TTC549 (cell line): ENCODE measurements around the gene THRB.

Source experiments
- FAIRE-seq: peaks from 2 replicates; lab custom pipeline; 2012; peaks lifted over from hg19 to GRCh38; lab: Jason Lieb, UNC

The THRB gene

DNA sequence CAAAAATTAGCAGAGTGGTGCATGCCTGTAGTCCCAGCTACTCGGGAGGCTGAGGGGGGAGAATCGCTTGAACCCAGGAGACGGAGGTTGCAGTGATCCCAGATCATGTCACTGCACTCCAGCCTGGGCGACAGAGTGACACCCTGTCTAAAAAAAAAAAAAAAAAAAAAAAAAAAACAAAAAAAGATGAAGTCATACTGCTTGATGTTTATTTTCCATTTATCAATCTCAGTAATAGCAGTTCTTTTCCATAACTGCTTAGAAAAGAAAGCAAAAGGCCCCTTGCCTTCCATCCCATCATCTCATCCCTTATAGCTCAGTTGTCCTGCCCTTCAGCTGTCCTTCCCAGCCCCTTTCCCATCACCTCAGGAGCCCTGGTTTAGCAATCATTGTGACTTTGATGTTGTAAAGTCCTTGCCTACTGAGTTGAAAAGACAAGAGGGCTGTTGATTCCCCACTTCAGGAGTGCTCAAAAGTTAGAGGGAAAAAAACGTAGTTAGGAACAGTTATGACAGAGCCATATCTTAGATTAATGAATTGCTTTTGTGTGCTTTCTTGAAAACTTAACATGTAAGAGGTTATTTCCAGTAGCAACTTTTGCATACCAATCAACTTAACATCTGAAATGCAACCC lies 18.0 kb upstream of the THRB start:
- FAIRE-seq, result no peak

DNA sequence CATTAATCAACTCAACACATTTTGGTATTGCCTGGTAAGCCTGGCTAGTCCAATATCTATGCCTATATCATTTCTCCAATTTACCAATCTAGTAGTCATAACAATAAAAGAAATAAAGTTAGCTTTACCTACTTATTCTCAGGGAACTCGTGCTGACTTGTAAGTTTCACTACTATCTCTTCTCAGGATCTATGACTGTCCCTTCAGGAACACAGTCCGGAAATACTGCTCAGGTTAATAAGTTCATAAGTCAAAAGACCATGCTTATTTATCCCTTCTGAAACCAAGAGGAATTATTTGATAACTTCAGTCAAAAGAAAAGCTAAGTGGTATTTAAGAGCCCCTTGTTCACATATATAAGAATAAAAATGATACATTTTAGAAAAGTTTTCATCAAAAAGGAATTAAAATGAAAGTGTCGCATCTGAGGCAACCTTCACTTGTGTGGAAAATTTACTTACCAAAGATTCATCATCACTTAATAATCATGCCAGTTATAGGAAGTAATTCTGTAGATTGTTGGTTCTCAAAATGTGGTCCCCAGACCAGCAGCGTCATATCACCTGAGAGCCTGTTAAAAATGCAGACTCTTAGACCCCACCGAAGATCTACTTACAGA lies 15.5 kb upstream of the THRB start:
- FAIRE-seq, result no peak

DNA sequence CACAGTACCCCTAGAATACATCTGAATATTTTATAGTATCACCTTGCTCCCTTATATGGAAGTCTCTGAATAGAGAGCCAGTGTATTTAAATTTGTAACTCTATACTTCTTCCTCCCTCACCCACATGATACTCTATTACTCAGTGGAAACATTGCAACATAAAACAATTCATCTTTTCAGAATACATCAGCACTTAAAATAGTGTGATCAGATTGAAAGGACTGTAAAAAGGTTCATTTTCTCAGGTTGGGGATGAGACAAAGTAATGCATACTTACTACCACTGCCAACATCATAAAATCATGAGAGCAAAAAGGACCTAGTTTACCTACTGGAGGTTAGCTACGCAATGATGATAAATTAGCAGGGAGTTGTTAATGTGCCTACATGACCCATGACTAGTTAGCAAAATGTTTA lies 13.8 kb upstream of the THRB start:
- no peak for FAIRE-seq

DNA sequence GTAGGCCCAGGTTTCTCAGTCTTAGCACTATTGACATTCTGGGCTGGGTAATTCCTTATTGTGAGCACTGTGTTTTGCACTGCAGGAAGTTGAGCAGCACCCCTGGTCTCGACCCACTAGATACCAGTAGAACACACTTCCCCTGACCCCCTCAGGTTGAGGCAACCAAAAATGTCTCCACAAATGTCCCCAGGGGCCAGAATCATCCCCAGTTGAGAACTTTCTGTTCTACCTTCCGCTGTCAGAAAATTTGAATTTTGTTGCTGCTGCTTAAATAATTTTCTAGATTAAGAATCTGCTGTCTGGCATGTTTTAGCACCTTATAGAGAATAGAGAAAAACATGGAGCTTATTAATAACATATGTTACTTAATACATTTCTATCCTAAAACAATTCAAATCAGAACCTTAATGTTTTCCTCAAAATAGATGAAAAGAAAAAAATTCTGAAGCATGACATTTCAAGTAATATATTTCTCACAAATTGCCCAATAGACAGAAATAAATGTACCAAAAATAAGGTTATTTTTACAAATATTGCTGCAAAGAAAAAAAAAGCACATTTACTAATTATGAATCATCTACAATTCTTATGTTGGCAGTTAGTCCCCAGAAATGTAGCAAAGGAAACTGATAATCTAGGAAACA lies 13.2 kb upstream of the THRB start:
- no peak for FAIRE-seq

- no peak for FAIRE-seq
These were observed 12.5 kb upstream of the THRB start for GRCh38 chr3:24506966-24507775.

DNA sequence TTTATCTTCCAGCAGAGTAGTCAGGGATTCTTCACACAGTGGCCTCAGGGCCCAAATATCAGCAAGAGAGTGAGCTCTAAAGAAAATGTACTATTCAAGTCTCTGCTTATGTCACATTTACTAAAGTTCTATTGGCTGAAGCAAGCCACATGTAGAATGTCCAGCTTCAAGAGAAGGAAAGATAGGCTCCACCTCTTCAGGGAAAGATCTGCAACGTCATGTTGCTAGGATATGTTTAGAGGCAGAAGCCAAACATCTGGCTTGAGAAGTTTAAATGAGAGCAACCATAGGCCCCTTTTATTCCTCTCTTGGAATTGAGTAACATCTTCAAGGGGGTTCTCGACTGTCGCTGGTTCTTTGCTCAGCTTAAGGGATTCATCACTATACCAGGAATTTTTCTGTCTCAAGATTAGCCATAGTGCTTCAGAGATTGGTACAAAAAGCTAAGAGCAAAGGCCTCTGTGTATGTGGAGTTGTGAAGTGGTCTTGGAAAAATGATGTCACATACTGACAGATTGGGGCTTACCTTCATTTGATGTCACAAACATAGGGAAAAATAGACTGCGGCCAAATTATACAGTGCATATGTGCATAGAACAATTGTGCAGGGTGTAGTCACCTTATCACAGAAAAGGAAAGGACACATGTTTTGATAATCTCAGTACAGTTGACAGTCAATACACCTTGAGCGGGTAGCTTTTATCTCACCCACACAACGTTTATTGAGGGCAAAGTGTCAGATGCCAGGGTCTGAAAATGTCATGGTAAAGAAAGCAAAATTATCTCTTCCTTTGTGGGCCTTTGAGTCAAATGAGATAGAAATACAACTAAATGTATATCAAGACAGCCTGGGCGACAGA lies 11.3 kb upstream of the THRB start:
- FAIRE-seq, result no peak

GRCh38 chr3:24504772-24505171 lies 10.1 kb upstream of the THRB start:
- no peak for FAIRE-seq

- no peak for FAIRE-seq
These were observed 9.0 kb upstream of the THRB start for GRCh38 chr3:24503616-24504113.

- FAIRE-seq, result no peak
These were observed 8.0 kb upstream of the THRB start for GRCh38 chr3:24502690-24503089.

DNA sequence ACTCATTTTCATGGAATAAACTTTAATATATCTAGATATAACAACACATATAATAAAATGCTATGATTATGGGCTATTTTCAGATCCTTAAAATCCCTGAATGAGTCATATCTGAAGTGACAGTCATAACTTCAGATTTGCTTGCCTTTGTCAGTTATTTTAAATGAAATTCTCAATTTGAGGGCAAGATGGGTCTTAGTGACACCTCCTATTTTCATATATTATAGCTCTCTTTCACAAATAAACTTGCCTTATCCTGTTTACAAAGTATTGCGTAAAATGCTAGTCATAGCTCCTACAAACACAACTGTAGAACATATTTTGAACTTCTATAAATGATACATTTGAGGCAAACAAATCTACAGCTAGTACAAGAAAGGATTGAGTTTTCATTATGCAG lies 6.2 kb upstream of the THRB start:
- FAIRE-seq, result no peak

DNA sequence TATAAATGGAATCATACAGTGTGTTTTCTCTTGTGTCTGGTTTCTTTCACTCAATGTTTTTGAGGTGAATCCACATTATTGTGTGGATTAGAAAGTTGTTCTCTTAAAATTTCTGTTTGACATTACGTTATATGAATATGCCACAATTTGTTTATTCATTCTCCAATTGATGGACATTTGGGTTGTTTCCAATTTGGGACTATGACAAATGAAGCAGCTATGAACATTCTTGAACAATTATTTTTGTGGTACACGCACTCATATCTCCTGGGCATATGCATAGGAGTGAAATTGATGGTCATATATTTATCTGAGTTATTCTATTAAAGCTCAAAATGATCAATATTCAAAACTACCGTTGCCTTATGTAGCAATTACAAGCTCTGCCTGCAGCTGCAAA lies 5.3 kb upstream of the THRB start:
- no peak for FAIRE-seq

GRCh38 chr3:24498796-24499195 lies 4.1 kb upstream of the THRB start:
- FAIRE-seq, result no peak

- FAIRE-seq, result no peak
These were observed 3.7 kb upstream of the THRB start for GRCh38 chr3:24498391-24498790.

DNA sequence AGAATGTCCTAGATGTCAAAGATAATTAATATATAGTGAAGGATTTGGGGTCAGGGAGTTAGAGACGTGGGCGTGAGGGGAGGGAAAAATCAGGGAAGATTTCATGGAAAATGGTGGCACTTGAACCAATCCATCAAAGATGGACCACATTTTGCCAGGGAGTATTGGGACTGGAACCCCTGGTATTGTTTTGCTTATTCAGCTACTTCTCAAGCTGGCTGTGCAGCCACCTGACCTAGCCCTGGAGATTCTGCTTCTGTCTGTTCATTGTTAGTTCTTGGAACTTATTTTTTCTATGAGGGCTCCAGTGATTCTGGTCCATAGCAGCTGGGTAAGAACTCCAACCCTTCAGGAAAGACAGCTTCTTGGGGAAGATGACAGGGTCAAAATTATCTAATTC lies 3.3 kb upstream of the THRB start:
- FAIRE-seq, result no peak

DNA sequence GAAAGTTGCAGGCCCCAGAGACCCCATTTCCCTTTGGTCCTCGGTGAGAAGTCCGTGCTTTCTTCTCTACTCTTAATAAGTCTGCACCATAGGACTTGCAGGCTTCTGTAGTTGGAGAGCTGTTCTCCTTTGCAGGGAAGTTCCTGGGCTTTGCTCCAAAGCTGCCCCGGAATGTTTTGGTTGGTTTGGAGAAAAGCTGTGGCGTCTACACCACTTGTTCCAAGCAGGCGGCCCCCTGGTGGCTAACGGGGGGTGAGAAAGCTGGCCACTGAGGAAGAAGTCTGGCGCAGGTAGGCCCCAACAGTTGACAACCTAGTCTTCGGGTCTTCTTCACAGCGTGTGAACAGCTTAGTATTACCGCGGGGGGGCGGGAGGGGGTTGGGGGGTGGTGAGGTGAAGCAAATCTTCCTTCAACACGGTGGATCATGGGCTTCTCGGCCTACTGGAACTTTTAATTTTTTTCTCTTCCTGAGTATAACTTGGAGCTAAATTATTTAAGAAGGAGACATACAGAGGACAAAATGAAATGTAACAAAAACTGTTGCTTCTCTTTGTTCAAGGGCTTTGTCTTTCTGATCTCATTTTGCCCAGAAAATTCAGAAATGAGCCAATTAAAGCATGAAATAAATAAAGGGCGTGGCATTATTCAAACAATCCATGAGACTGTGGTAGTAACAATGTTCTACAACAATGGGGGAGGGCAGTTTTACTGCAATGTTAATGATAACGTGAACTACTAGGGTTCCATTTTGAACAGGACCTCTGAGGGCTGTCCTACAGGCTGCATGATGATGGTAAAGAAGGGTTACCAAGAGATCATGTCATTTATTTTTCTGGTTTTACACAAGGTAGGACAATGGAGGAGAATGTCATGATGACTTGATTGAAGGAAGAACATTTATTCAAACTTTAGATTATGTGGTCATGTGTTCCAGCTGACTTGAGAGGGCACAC lies 2.2 kb upstream of the THRB start:
- FAIRE-seq, result no peak

DNA sequence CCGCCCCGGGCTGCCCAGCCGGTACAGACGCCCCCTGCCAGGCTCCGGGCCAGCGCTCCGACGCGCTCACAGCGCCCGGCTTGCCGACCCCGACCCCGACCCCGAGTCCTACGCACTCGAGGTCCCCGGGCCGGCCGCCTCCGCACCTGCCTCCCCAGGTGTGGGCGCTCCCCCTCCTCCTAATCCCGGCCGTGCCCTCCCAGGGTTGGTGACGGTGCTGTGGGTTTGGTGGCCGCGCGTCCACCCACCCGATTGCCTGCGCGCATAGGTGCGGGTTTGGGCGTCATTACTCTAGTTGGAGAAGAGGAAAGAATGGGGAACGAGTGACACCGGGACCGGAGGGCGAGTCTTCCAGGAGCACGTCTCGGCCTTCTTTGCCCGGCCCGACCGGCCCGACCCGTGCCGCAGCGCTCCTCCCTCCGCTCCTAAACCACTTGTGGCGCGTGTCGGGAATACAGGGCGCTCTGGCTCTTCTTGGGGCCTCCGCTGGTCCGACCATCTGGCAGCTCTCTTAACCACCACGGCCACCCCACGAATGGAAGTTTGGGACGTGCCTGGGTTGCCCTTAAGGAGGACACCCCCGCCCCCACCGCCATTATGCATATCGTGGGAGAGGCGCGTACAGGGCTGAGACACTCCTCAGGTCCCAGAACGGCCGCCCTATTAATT lies 810 bp upstream of the THRB start:
- FAIRE-seq, result no peak

GRCh38 chr3:24493746-24494617 lies 668 bp downstream of the THRB start:
- no peak for FAIRE-seq

- FAIRE-seq, result no peak
These were observed 1.6 kb downstream of the THRB start for GRCh38 chr3:24492971-24493551.

DNA sequence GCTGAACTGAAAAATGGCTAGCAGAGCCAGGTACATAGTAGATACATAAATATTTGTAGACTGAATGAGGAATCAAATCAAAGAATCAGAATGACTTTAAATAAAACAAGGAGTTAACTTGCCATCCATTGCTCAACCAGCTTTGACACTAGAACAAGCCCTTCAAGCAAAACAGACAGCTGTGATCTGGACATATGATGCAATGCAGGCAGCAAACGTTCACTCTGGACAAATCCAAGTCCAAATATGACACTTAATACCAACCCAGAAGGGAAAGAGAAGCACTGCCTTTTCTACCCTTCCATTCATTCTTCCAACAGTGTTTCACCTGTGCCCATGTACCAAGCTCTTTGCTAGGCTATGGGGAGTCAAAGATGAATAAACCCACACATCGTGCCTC lies 4.5 kb downstream of the THRB start:
- no peak for FAIRE-seq
